ENCODE measurements around the gene DNAH1. TPM values are rescaled to one million over a fixed set of nuclear protein-coding genes. Genes with fewer than 3 reads are reported as not detected.

DNAH1 gene
- total and polyA plus RNA-seq, 2 of the 13 experiments (the other 11 are each of a cell fraction or from before 2014, with no cell fraction given): 0.64 to 3.5 TPM

GRCh38 chr3:52357151-52358080, 41.3 kb downstream of the DNAH1 start:
- Histone ChIP-seq H2AFZ (ENCODE audit: low read length) (no peak overlapping the region), H3K27ac (ENCODE audit: extremely low read length, insufficient read depth, low read length) (no peak overlapping the region), H3K4me3 (replicated peaks in 1 of 3; ENCODE audit: insufficient read depth in 1 of 3, low read depth in 2 of 3, low read length in 3 of 3) (no peak overlapping the region), H3K9me3 (ENCODE audit: low read length) (no peaks in the 10 kb centered on the region), H3K36me3 (replicated peaks in 1 of 2; ENCODE audit: control insufficient read depth in 1 of 2, insufficient read depth in 2 of 2, low read length in 2 of 2) (no peaks in the 10 kb centered on the region), H3K9ac (ENCODE audit: insufficient read depth, low read depth, low read length) (no peak overlapping the region), H3K4me1 (ENCODE audit: insufficient read depth, low read length) (no peaks in the 10 kb centered on the region), H3K27me3 (ENCODE audit: control insufficient read depth in 1 of 2, insufficient read depth in 2 of 2, low read length in 2 of 2) (no peaks in the 10 kb centered on the region; a peak in 1 of 5 replicates), H3K4me2 (ENCODE audit: low read depth, low read length) (no peak overlapping the region), H3K79me2 (ENCODE audit: insufficient read depth, low read length) (no peaks in the 10 kb centered on the region), H4K20me1 (ENCODE audit: insufficient read depth, low read length) (no peaks in the 10 kb centered on the region)
- intact Hi-C loops (cut with micrococcal nuclease; ENCODE audit: unreplicated experiment): no loop called here
- CTCF ChIA-PET (ENCODE audit: low intra/inter-chr PET ratio, low total read pairs): no interaction called here
- no peak for ATAC-seq
- TF ChIP-seq ZNF777 (CRISPR knock-in tag; IDR thresholded peaks at IDR 0.05) (no peak), TMF1 (CRISPR knock-in tag; IDR thresholded peaks at IDR 0.05; ENCODE audit: low read depth) (no peak), ZFP37 (CRISPR knock-in tag; IDR thresholded peaks at IDR 0.05; ENCODE audit: borderline replicate concordance) (no peak), HIVEP1 (CRISPR knock-in tag; IDR thresholded peaks at IDR 0.05) (no peak), TRIM22 (IDR thresholded peaks at IDR 0.05) (no peak), ZNF276 (CRISPR knock-in tag; IDR thresholded peaks at IDR 0.05; ENCODE audit: low read depth) (no peak), MIER3 (CRISPR knock-in tag; IDR thresholded peaks at IDR 0.05; ENCODE audit: borderline replicate concordance) (no peak), ZNF800 (CRISPR knock-in tag; IDR thresholded peaks at IDR 0.05) (no peak)
- no TSS peak for BruUV-seq (replicated peaks)
- in situ Hi-C loops (cut with HindIII; ENCODE audit: extremely low pct_ligation_motif_present, low pct_unique_long_range_greater_than_20kb): no loop called here
- DNase-seq (ENCODE audit: low spot score): no peak
- POLR2A ChIA-PET: no interaction called here
- no peak for FAIRE-seq
- 81% methylated on average over 20 of the region's 27 CpGs for WGBS (ENCODE audit: low lambda C conversion rate)
